A204.1 (cell line): ENCODE results near the gene ANKRD44.

Experiments
- FAIRE-seq: peaks from 2 replicates; lab custom pipeline; 2012; peaks lifted over from hg19 to GRCh38; lab: Jason Lieb, UNC

The ANKRD44 gene

GRCh38 chr2:197205585-197206215 is 104.9 kb downstream of the ANKRD44 start:
- FAIRE-seq = no peak

- no peak for FAIRE-seq
These were observed 105.9 kb downstream of the ANKRD44 start for GRCh38 chr2:197204519-197205250.

GRCh38 chr2:197201874-197202273 is 108.7 kb downstream of the ANKRD44 start:
- no peak for FAIRE-seq

GRCh38 chr2:197200762-197201058 is 109.9 kb downstream of the ANKRD44 start:
- FAIRE-seq = no peak

- FAIRE-seq = no peak
These were observed 110.4 kb downstream of the ANKRD44 start for GRCh38 chr2:197200051-197200761.

GRCh38 chr2:197198890-197199289 is 111.7 kb downstream of the ANKRD44 start:
- no peak for FAIRE-seq

- no peak for FAIRE-seq
These were observed 112.7 kb downstream of the ANKRD44 start for GRCh38 chr2:197197895-197198311.

GRCh38 chr2:197196541-197197180 is 113.9 kb downstream of the ANKRD44 start:
- FAIRE-seq = no peak

- no peak for FAIRE-seq
These were observed 115.1 kb downstream of the ANKRD44 start for GRCh38 chr2:197195518-197195917.

- FAIRE-seq = no peak
These were observed 118.6 kb downstream of the ANKRD44 start for GRCh38 chr2:197191940-197192322.

- peak; percentile 93 for FAIRE-seq
These were observed 119.2 kb downstream of the ANKRD44 start for GRCh38 chr2:197191177-197191939.

- FAIRE-seq = no peak
These were observed 120.5 kb downstream of the ANKRD44 start for GRCh38 chr2:197190100-197190432.

- no peak for FAIRE-seq
These were observed 121.0 kb downstream of the ANKRD44 start for GRCh38 chr2:197189426-197190099.

- no peak for FAIRE-seq
These were observed 124.9 kb downstream of the ANKRD44 start for GRCh38 chr2:197185676-197186075.

- FAIRE-seq = no peak
These were observed 125.5 kb downstream of the ANKRD44 start for GRCh38 chr2:197184959-197185586.

GRCh38 chr2:197183355-197183754 is 127.2 kb downstream of the ANKRD44 start:
- FAIRE-seq = no peak

GRCh38 chr2:197182668-197183067 is 127.9 kb downstream of the ANKRD44 start:
- FAIRE-seq = no peak

GRCh38 chr2:197181491-197181890 is 129.1 kb downstream of the ANKRD44 start:
- no peak for FAIRE-seq

GRCh38 chr2:197179744-197180498 is 130.7 kb downstream of the ANKRD44 start:
- no peak for FAIRE-seq

- FAIRE-seq = no peak
These were observed 134.1 kb downstream of the ANKRD44 start for GRCh38 chr2:197176522-197176921.
